Upper lobe of right lung (tissue), 1 donor: ENCODE results near the gene ARL4A. TPM values are rescaled to one million over a fixed set of nuclear protein-coding genes. Genes with fewer than 3 reads are reported as not detected.
A peak's percentile ranks its signal among the peaks of the same experiment; 100 is the strongest.
"Not testable (repeated sequence)": the region's sequence is repeated elsewhere in the genome, so short reads cannot be mapped to it uniquely, and the experiment has no call there.

Source experiments
- ATAC-seq: fragments of 200-7000 bp; cut with Tn5 transposase; one replicate; pipeline ENCODE4 v1.9.1; 2020; ENCODE audit warnings: mild to moderate bottlenecking, moderate library complexity
- DNase-seq: peaks from one replicate; pipeline ENCODE4 v3.0.0-alpha.2; 2020
- H3K27ac ChIP-seq: fragments of 200-600 bp; one replicate; pipeline ENCODE4 v1.8.0; 2022
- H3K27me3 ChIP-seq: fragments of 200-600 bp; one replicate; pipeline ENCODE4 v1.8.0; 2022; ENCODE audit warnings: mild to moderate bottlenecking
- H3K36me3 ChIP-seq: fragments of 200-600 bp; one replicate; pipeline ENCODE4 v1.8.0; 2022
- H3K4me1 ChIP-seq: fragments of 200-600 bp; one replicate; pipeline ENCODE4 v1.8.0; 2022
- H3K4me3 ChIP-seq: fragments of 200-600 bp; one replicate; pipeline ENCODE4 v1.8.0; 2022; ENCODE audit warnings: mild to moderate bottlenecking
- H3K9me3 ChIP-seq: fragments of 200-600 bp; one replicate; pipeline ENCODE4 v1.8.0; 2022
- CTCF ChIP-seq: fragments of 200-600 bp; IDR thresholded peaks from one replicate; pipeline ENCODE4 v1.8.0; 2022; ENCODE audit warnings: antibody characterized with exemption
- intact Hi-C: fragments of 100-400 bp; cut with DNase I; formaldehyde crosslinking; loops from one replicate; pipeline ENCODE4 v1.11.0; 2022
- total RNA-seq: library from RNA; stranded (reverse); fragmentation: NEBNext Ultra II Directional; extraction: Animal tissue kit (Norgen Biotek cat#: 25700); gene quantifications from one replicate; pipeline ENCODE4 v1.2.1, GENCODE V29; 2021
- donor health status: DM: no; HTN: yes; CAD: no; lungs with severe emphysema.

The ARL4A gene
- total RNA-seq, 1 donor from 2014 or later = 35.6 TPM

- ATAC-seq (no peak), DNase-seq (no peak)
- H3K9me3 ChIP-seq = no peaks in the 10 kb centered on the region
- intact Hi-C loops = no loop called here
- H3K36me3 ChIP-seq = no peaks in the 10 kb centered on the region
- TF ChIP-seq CTCF = peak; percentile 34
- peak overlapping the region; percentile 89 for H3K4me3 ChIP-seq
- no peaks in the 10 kb centered on the region for H3K27me3 ChIP-seq
- peak overlapping the region; percentile 96 for H3K27ac ChIP-seq
- H3K4me1 ChIP-seq = no peaks in the 10 kb centered on the region
Observed at GRCh38 chr7:12685550-12685949, 1.9 kb upstream of the ARL4A start.

GRCh38 chr7:12686234-12686890, 1.1 kb upstream of the ARL4A start:
- peak; percentile 98 for DNase-seq
- H3K36me3 ChIP-seq = no peaks in the 10 kb centered on the region
- no peaks in the 10 kb centered on the region for H3K27me3 ChIP-seq
- peak overlapping the region; percentile 96 for H3K27ac ChIP-seq
- no peaks in the 10 kb centered on the region for H3K9me3 ChIP-seq
- ATAC-seq = peak; percentile 91
- TF ChIP-seq CTCF = peak; percentile 87
- H3K4me1 ChIP-seq = peaks cover 3% of the 10 kb centered on the region
- H3K4me3 ChIP-seq = peak overlapping the region; percentile 89
- intact Hi-C loops = no loop called here

GRCh38 chr7:12687718-12688171, 312 bp downstream of the ARL4A start:
- ATAC-seq (no peak), DNase-seq (no peak)
- TF ChIP-seq CTCF = no peak
- intact Hi-C loops = no loop called here
- Histone ChIP-seq H3K36me3 (no peaks in the 10 kb centered on the region), H3K4me3 (peak overlapping the region; percentile 89), H3K9me3 (no peaks in the 10 kb centered on the region), H3K27me3 (no peaks in the 10 kb centered on the region), H3K4me1 (peaks cover 3% of the 10 kb centered on the region), H3K27ac (peak overlapping the region; percentile 96)

- DNase-seq, intact Hi-C loops, ATAC-seq, H3K27ac ChIP-seq, H3K9me3 ChIP-seq, H3K36me3 ChIP-seq, H3K4me1 ChIP-seq, H3K27me3 ChIP-seq: not testable (repeated sequence)
- peak overlapping the region; percentile 89 for H3K4me3 ChIP-seq
Observed at GRCh38 chr7:12688485-12689170, 1.2 kb downstream of the ARL4A start.

GRCh38 chr7:12689451-12689850, 2.0 kb downstream of the ARL4A start:
- ATAC-seq = no peak
- H3K4me3 ChIP-seq = peak overlapping the region; percentile 89
- no peaks in the 10 kb centered on the region for H3K36me3 ChIP-seq
- DNase-seq = no peak
- peaks cover 8% of the 10 kb centered on the region for H3K4me1 ChIP-seq
- no peak for TF ChIP-seq CTCF
- intact Hi-C loops = no loop called here
- no peaks in the 10 kb centered on the region for H3K9me3 ChIP-seq
- H3K27ac ChIP-seq = no peak overlapping the region
- no peaks in the 10 kb centered on the region for H3K27me3 ChIP-seq
